CD14-positive monocyte (primary cell): ENCODE data around the gene WDFY3. TPM values are rescaled to one million over a fixed set of nuclear protein-coding genes. Genes with fewer than 3 reads are reported as not detected.

Experiments used
- DNase-seq, 3 donors: peaks; one replicate each; pipeline ENCODE4 v3.0.0-alpha.2; 2011 to 2022
- H2AFZ ChIP-seq: 2 replicates; pipeline ENCODE4 v1.6.0; 2012; ENCODE audit warnings: mild to moderate bottlenecking, low read depth, low read length, inconsistent platforms; ENCODE audit not compliant: insufficient read depth, poor library complexity, severe bottlenecking
- H3K27ac ChIP-seq, 2 donors: 1 replicate in 1 of 2; 2 replicates in 1 of 2; pipeline ENCODE4 v1.5.1; 2012 to 2013; ENCODE audit warnings: low read length in 2 of 2, control low read depth in 1 of 2, inconsistent platforms in 1 of 2, low read depth in 1 of 2, mild to moderate bottlenecking in 1 of 2
- H3K27me3 ChIP-seq, 2 donors: one replicate each; pipeline versions ENCODE4 v1.6.0 to v1.6.1; 2011 to 2013; ENCODE audit warnings: low read length in 2 of 2; ENCODE audit not compliant: control insufficient read depth in 2 of 2, insufficient read depth in 2 of 2
- H3K36me3 ChIP-seq, 2 donors: replicated peaks in 1 of 2; 1 replicate in 1 of 2; 2 replicates in 1 of 2; pipeline versions ENCODE4 v1.5.1 to v1.6.1; 2012 to 2013; ENCODE audit warnings: low read length in 2 of 2, control low read depth in 1 of 2, inconsistent platforms in 1 of 2, mild to moderate bottlenecking in 1 of 2; ENCODE audit not compliant: insufficient read depth in 2 of 2, control insufficient read depth in 1 of 2
- H3K4me1 ChIP-seq, 2 donors: 1 replicate in 1 of 2; 2 replicates in 1 of 2; pipeline versions ENCODE4 v1.5.1 to v1.6.1; 2012 to 2013; ENCODE audit warnings: low read length in 2 of 2, control low read depth in 1 of 2, inconsistent platforms in 1 of 2, mild to moderate bottlenecking in 1 of 2, moderate library complexity in 1 of 2; ENCODE audit not compliant: insufficient read depth in 2 of 2, control insufficient read depth in 1 of 2
- H3K4me2 ChIP-seq: replicated peaks from 2 replicates; pipeline ENCODE3; 2012; ENCODE audit warnings: low read length, moderate library complexity, mild to moderate bottlenecking; ENCODE audit not compliant: poor library complexity, severe bottlenecking; ENCODE audit errors: extremely low read depth
- H3K4me3 ChIP-seq, 3 experiments: fragments of 200-600 bp in 1 of 3; sonication (generic) in 1 of 3; replicated peaks in 1 of 3; 1 replicate in 2 of 3; 2 replicates in 1 of 3; pipeline ENCODE4 v1.5.1; 2011 to 2013; ENCODE audit warnings: low read length in 3 of 3, mild to moderate bottlenecking in 3 of 3, control low read depth in 2 of 3, low read depth in 2 of 3, inconsistent platforms in 1 of 3, moderate library complexity in 1 of 3
- H3K79me2 ChIP-seq: 2 replicates; pipeline ENCODE4 v1.6.0; 2012; ENCODE audit warnings: mild to moderate bottlenecking, control low read depth, inconsistent platforms, low read length, moderate library complexity; ENCODE audit not compliant: insufficient read depth
- H3K9ac ChIP-seq: 2 replicates; pipeline ENCODE4 v1.6.0; 2017; ENCODE audit warnings: low read length, mild to moderate bottlenecking; ENCODE audit not compliant: insufficient read depth, poor library complexity, severe bottlenecking
- H3K9me3 ChIP-seq, 2 donors: replicated peaks in 1 of 2; 1 replicate in 1 of 2; 2 replicates in 1 of 2; pipeline versions ENCODE4 v1.5.1 to v1.6.1; 2012 to 2013; ENCODE audit warnings: low read length in 2 of 2, control low read depth in 1 of 2; ENCODE audit not compliant: control insufficient read depth in 1 of 2, insufficient read depth in 1 of 2
- H4K20me1 ChIP-seq: 2 replicates; pipeline ENCODE4 v1.6.0; 2012; ENCODE audit warnings: mild to moderate bottlenecking, low read length, control low read depth, moderate library complexity; ENCODE audit not compliant: insufficient read depth
- H3K27ac Mint-ChIP-seq, 7 donors: one replicate each; pipeline ENCODE4 v1.8.0; 2020; ENCODE audit warnings: mild to moderate bottlenecking in 7 of 7, mixed read lengths in 7 of 7, moderate library complexity in 6 of 7, inconsistent platforms in 2 of 7
- H3K27me3 Mint-ChIP-seq, 3 donors: one replicate each; pipeline ENCODE4 v1.8.0; 2021 to 2022; ENCODE audit warnings: low read depth in 3 of 3, mild to moderate bottlenecking in 3 of 3, mixed read lengths in 3 of 3, moderate library complexity in 3 of 3, inconsistent platforms in 1 of 3
- H3K36me3 Mint-ChIP-seq, 2 donors: one replicate each; pipeline ENCODE4 v1.8.0; 2020; ENCODE audit warnings: mixed read lengths in 2 of 2, inconsistent platforms in 1 of 2, mild to moderate bottlenecking in 1 of 2
- H3K4me1 Mint-ChIP-seq: one replicate; pipeline ENCODE4 v1.8.0; 2020; ENCODE audit warnings: mild to moderate bottlenecking, mixed read lengths
- H3K4me3 Mint-ChIP-seq, 2 donors: one replicate each; pipeline ENCODE4 v1.8.0; 2020; ENCODE audit warnings: mild to moderate bottlenecking in 2 of 2, mixed read lengths in 2 of 2, moderate library complexity in 1 of 2
- H3K9me3 Mint-ChIP-seq, 7 donors: one replicate each; pipeline ENCODE4 v1.8.0; 2020 to 2022; ENCODE audit warnings: mixed read lengths in 7 of 7, mild to moderate bottlenecking in 6 of 7, moderate library complexity in 6 of 7, inconsistent platforms in 2 of 7
- CTCF ChIP-seq: fragments of 200-600 bp; IDR thresholded peaks from one replicate; pipeline ENCODE4 v1.8.0; 2022; ENCODE audit warnings: antibody characterized with exemption, mild to moderate bottlenecking
- WGBS: methylation state at CpG from one replicate; pipeline ENCODE4 v1.1.5; 2013; ENCODE audit warnings: missing lambda C conversion rate; ENCODE audit not compliant: insufficient coverage; 5-methylcytosine and 5-hydroxymethylcytosine counted together
- intact Hi-C, 2 donors: fragments of 100-400 bp; cut with micrococcal nuclease; formaldehyde crosslinking; loops; one replicate each; pipeline versions ENCODE4 v1.15.0 to v1.15.1; 2023
- polyA plus RNA-seq, 3 donors: library from polyadenylated mRNA; depleted of rRNA in 1 of 3; unstranded in 2 of 3; stranded (reverse) in 1 of 3; fragments of 300-500 nt in 2 of 3; fragments of >200 nt in 1 of 3; fragmentation: Illumina TruSeq in 2 of 3; gene quantifications; 1 replicate in 2 of 3; 2 replicates in 1 of 3; pipeline ENCODE4 v1.2.3, GENCODE V29; 2012 to 2021

The WDFY3 gene
- polyA plus RNA-seq, 3 donors: 5.6 to 35.5 (median 5.9) TPM

DNA sequence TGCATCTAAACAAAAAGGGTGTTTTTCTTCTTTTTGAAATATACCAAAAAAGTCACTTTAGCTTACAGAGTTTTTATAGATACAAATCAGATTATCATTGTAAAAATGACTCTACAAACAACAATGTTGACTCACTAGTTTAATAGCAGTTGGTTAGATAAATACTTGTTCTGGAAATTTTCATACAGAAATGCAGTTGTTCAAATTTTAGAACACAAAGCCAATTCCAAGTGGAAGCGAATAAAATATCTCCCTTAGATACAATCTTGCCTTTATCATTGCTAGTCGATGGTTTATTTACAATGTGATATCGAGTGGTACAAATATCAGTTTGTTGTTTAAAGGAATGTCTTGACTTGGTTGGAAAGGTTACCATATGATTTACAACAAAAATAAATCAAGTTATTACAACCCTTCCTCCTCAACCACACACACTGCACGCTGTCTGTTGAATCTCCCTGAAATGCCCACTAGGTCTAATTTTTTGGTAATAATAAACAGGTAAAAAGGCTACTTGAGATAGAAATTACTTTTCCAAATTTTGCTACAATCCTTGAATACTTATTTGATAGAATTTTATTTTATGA is 268.8 kb downstream of the WDFY3 start:
- no peaks in the 10 kb centered on the region for H3K27me3 ChIP-seq
- no peaks in the 10 kb centered on the region for H3K27me3 Mint-ChIP-seq
- WGBS: no CpG with 5 or more reads among the region's 4 CpGs
- no peak overlapping the region for H3K9ac ChIP-seq
- H2AFZ ChIP-seq: no peak overlapping the region
- peaks cover 82 to 93% of the 10 kb centered on the region in 2 donors for H3K36me3 ChIP-seq
- H4K20me1 ChIP-seq: no peaks in the 10 kb centered on the region
- H3K27ac ChIP-seq: no peak overlapping the region
- DNase-seq: no peak
- intact Hi-C loops: no loop called here
- H3K36me3 Mint-ChIP-seq: peaks cover 85 to 86% of the 10 kb centered on the region in 2 donors
- peaks cover 7% of the 10 kb centered on the region for H3K4me1 Mint-ChIP-seq
- H3K79me2 ChIP-seq: no peaks in the 10 kb centered on the region
- H3K27ac Mint-ChIP-seq: no peak overlapping the region
- H3K4me2 ChIP-seq: no peak overlapping the region
- H3K4me3 Mint-ChIP-seq: no peak overlapping the region
- no peak overlapping the region for H3K4me3 ChIP-seq
- no peaks in the 10 kb centered on the region for H3K4me1 ChIP-seq
- no peaks in the 10 kb centered on the region for H3K9me3 ChIP-seq
- TF ChIP-seq CTCF: no peak
- no peaks in the 10 kb centered on the region for H3K9me3 Mint-ChIP-seq

GRCh38 chr4:84697159-84697558 is 269.3 kb downstream of the WDFY3 start:
- Histone ChIP-seq H4K20me1 (peaks cover under 1% of the 10 kb centered on the region), H3K9ac (no peak overlapping the region), H3K4me3 (no peak overlapping the region), H3K4me1 (peaks cover 0 to 4% of the 10 kb centered on the region in 2 donors), H3K27me3 (no peaks in the 10 kb centered on the region), H3K4me2 (no peak overlapping the region), H3K36me3 (peaks cover 80 to 93% of the 10 kb centered on the region in 2 donors), H2AFZ (no peak overlapping the region), H3K79me2 (no peaks in the 10 kb centered on the region), H3K27ac (no peak overlapping the region), H3K9me3 (no peaks in the 10 kb centered on the region)
- H3K27ac Mint-ChIP-seq: no peak overlapping the region
- peaks cover 85 to 86% of the 10 kb centered on the region in 2 donors for H3K36me3 Mint-ChIP-seq
- no CpG with 5 or more reads among the region's 2 CpGs for WGBS
- H3K4me1 Mint-ChIP-seq: peaks cover 8% of the 10 kb centered on the region
- no peak overlapping the region for H3K4me3 Mint-ChIP-seq
- H3K9me3 Mint-ChIP-seq: no peaks in the 10 kb centered on the region
- no peak for TF ChIP-seq CTCF
- DNase-seq: no peak
- no peaks in the 10 kb centered on the region for H3K27me3 Mint-ChIP-seq
- intact Hi-C loops: no loop called here
